GM12872 (cell line): ENCODE results near the gene USP48.

Source experiments
- TF ChIP-seq, protein P1 (sequence below): IDR thresholded peaks from 3 replicates; pipeline ENCODE4 v1.5.1; 2011; ENCODE audit warnings: low read depth, mild to moderate bottlenecking, low read length, moderate library complexity; ENCODE audit not compliant: insufficient read depth

Gene USP48

DNA sequence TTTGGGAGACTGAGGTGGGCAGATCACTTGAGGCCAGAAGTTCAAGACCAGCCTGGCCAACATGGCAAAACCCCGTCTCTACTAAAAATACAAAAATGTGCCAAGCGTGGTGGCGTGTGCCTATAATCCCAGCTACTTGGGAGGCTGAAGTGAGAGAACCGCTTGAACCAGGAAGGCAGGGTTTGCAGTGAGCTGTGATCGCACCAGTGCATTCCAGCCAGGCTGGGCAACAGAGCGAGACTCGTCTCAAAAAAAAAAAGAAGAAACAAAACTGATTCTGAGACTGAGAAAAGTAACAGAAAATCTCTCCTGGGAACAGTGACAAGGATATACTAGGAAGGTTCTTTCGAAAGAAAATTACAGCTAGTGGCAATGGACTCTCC, 20.9 kb downstream of the USP48 start:
- TF ChIP-seq, protein P1, sequence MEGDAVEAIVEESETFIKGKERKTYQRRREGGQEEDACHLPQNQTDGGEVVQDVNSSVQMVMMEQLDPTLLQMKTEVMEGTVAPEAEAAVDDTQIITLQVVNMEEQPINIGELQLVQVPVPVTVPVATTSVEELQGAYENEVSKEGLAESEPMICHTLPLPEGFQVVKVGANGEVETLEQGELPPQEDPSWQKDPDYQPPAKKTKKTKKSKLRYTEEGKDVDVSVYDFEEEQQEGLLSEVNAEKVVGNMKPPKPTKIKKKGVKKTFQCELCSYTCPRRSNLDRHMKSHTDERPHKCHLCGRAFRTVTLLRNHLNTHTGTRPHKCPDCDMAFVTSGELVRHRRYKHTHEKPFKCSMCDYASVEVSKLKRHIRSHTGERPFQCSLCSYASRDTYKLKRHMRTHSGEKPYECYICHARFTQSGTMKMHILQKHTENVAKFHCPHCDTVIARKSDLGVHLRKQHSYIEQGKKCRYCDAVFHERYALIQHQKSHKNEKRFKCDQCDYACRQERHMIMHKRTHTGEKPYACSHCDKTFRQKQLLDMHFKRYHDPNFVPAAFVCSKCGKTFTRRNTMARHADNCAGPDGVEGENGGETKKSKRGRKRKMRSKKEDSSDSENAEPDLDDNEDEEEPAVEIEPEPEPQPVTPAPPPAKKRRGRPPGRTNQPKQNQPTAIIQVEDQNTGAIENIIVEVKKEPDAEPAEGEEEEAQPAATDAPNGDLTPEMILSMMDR = no peak

DNA sequence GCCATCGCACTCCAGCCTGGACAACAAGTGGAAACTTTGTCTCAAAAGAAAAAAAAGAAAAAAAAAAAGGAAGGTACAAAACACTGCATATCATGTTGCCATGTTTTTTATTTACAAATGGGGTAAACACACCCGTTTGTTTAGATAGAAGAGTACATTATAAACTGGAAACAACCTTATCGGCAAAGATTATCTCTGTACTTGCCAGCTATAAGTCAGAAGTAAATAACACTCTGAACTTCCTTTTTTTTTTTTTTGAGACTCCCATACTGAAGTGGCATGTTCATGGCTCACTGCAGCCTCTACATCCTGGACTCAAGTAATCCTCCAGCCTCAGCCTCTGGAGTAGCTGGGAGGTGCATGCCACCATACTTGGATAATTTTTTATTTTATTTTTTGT, 21.9 kb downstream of the USP48 start:
- TF ChIP-seq, protein P1 = no peak

DNA sequence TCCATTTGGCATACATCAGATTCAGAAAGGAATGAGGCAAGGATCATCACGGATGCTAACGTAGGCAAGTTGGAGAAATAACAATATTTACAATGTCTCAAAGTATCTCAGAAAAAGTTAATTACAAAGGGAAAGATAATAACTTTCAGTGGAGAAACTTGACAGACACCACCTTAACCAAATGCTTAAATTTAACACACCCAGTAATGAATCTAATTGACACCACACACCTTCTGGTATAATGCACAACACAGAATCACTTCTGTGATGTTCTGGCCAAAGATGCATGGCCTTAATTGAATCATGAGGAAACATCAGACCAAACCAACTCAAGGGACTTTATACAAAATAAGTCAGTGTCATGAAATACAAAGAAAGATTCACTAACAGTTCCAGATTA, 23.1 kb downstream of the USP48 start:
- TF ChIP-seq, protein P1 = no peak

DNA sequence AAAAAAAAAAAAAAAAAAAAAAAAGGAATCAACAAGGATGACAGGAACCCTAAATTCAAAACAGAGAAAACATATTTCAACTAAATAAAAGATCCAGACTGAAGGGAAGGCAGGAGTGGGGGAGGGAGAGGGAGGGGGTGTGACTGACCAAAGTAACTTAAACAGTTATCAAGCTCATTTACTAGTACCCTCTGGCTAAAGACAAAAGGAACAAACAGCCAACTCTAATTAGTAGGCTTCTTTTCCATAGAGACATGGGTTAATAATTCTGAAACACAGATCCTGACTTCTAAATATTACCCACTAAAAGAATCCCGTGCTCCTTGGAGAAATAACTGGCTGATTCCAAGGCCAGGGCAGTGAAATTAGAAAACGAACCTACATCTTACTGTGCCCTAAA, 23.8 kb downstream of the USP48 start:
- TF ChIP-seq, protein P1 = no peak

DNA sequence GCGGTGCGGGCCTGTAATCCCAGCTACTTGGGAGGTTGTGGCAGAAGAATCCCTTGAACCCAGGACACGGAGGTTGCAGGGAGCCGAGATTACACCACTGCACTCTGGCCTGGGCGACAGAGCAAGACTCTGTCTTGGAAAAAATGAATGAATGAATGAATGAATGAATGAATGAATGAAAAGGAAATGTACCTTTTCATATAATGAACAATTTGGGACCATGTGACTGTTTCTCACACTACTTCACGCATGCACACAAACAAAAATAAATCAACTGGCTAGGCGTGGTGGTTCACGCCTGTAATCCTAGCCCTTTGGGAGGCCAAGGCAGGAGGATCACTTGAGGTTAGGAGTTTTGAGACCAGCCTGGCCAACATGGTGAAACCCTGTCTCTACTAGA, 24.3 kb downstream of the USP48 start:
- TF ChIP-seq, protein P1 = no peak

DNA sequence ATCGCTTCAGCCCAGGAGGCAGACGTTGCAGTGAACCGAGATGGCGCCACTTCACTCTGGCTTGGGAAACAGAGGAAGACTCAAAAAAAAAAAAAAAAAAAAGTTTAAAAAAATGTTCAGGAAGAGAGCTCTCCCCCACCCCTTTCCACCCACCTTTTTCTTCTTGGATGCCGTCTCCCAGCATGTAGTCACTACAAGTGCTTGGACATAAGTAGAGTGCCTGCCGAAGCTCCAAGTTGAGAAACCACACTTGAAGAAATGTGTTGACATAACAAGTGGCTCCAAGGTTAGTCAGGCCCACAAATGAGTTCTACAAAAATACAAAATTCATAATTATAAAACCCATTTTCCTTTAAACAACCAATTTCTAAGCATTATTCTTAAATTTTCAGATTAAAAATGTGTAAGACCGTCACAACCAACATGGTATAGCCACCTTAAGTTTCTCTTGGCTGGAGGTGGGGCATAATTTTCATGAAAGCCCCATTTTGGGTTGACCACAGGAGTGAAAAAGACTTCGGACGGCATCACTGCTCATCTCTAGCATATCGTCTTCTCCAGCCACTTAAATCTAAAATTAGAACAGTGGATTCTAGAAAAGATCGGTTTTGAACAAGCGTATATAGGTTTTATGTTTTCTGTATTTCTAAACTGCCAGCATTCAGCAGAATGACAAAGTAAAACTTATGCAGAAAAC, 26.4 kb downstream of the USP48 start:
- TF ChIP-seq, protein P1 = no peak

DNA sequence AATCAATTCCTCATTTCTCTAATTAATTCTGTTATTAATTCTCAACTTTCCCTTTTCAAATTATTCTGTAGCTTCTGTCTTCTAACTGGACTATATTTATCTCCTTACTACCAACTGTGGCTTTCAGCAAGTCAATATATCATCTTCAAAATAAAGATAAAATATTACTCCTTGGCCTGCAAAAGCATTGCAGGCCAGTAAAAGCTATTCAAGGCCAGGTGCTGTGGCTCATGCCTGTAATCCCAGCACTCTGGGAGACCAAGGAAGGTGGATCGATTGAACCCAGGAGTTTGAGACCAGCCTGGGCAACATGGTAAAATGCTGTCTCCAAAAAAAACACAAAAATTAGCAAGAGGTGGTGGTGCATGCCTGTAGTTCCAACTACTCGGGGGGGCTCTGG, 27.9 kb downstream of the USP48 start:
- TF ChIP-seq, protein P1 = no peak
